ENCODE measurements around the gene ERO1B.

ERO1B gene

DNA sequence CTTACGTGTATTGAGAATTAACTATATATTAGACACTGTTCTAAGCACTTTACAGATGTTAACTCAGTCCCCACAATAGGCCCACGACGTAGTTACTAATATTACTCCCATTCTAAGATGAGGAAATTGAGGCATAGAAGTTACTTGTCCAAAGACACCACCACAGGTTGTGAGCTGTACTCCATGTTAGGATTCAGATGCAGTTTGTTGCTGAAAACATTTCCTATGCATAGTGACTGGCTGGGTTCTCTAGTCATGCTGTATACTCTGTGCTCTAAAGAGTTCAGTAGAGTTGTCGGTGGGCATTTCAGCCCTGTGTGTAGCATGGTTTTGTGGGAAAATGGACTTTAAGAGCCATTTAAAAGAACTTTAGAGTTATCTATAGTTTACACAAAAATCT lies 74.2 kb downstream of the ERO1B start:
- TF ChIP-seq TAF1 (IDR thresholded peaks at IDR 0.05; ENCODE audit: borderline replicate concordance, insufficient read depth, low read length): no peak
- no peak for TF ChIP-seq FOXP2 (optimal IDR thresholded peaks at IDR 0.05; ENCODE audit: borderline replicate concordance, extremely low read depth, extremely low read length, insufficient read depth)
- no peak for TF ChIP-seq POLR2AphosphoS5 (IDR thresholded peaks at IDR 0.05; ENCODE audit: low read depth, low read length)
- TF ChIP-seq SIN3A (IDR thresholded peaks at IDR 0.05; ENCODE audit: borderline replicate concordance, insufficient read depth, low read length): no peak
- TF ChIP-seq, protein P1, sequence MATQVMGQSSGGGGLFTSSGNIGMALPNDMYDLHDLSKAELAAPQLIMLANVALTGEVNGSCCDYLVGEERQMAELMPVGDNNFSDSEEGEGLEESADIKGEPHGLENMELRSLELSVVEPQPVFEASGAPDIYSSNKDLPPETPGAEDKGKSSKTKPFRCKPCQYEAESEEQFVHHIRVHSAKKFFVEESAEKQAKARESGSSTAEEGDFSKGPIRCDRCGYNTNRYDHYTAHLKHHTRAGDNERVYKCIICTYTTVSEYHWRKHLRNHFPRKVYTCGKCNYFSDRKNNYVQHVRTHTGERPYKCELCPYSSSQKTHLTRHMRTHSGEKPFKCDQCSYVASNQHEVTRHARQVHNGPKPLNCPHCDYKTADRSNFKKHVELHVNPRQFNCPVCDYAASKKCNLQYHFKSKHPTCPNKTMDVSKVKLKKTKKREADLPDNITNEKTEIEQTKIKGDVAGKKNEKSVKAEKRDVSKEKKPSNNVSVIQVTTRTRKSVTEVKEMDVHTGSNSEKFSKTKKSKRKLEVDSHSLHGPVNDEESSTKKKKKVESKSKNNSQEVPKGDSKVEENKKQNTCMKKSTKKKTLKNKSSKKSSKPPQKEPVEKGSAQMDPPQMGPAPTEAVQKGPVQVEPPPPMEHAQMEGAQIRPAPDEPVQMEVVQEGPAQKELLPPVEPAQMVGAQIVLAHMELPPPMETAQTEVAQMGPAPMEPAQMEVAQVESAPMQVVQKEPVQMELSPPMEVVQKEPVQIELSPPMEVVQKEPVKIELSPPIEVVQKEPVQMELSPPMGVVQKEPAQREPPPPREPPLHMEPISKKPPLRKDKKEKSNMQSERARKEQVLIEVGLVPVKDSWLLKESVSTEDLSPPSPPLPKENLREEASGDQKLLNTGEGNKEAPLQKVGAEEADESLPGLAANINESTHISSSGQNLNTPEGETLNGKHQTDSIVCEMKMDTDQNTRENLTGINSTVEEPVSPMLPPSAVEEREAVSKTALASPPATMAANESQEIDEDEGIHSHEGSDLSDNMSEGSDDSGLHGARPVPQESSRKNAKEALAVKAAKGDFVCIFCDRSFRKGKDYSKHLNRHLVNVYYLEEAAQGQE (IDR thresholded peaks at IDR 0.05; ENCODE audit: insufficient read depth in 1 of 2, low read depth in 2 of 2, low read length in 2 of 2): no peak

DNA sequence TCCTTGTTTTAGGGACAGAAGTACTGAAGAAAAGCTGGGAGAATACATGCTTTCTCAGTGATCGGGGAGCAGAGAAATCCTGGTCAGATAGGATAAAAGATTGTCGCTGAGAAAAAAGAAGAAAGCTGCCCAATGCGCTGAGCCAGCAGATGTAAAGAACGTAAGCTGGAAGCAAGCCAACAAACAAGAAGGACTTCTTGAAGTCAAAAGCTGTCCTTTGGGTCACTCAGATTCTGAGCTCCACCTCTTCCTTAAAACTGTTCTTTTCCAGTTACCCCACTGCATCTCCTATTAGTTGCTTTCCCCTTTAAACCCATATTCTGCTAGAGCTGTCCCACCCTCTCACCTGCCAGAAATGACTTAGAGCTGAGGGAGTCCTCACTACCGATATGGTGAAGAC lies 74.6 kb downstream of the ERO1B start:
- TF ChIP-seq TAF1 (IDR thresholded peaks at IDR 0.05; ENCODE audit: borderline replicate concordance, insufficient read depth, low read length) (no peak), FOXP2 (optimal IDR thresholded peaks at IDR 0.05; ENCODE audit: borderline replicate concordance, extremely low read depth, extremely low read length, insufficient read depth) (no peak), POLR2AphosphoS5 (IDR thresholded peaks at IDR 0.05; ENCODE audit: low read depth, low read length) (no peak), SIN3A (IDR thresholded peaks at IDR 0.05; ENCODE audit: borderline replicate concordance, insufficient read depth, low read length) (no peak)
- TF ChIP-seq, protein P1 (IDR thresholded peaks at IDR 0.05; ENCODE audit: insufficient read depth in 1 of 2, low read depth in 2 of 2, low read length in 2 of 2): no peak

DNA sequence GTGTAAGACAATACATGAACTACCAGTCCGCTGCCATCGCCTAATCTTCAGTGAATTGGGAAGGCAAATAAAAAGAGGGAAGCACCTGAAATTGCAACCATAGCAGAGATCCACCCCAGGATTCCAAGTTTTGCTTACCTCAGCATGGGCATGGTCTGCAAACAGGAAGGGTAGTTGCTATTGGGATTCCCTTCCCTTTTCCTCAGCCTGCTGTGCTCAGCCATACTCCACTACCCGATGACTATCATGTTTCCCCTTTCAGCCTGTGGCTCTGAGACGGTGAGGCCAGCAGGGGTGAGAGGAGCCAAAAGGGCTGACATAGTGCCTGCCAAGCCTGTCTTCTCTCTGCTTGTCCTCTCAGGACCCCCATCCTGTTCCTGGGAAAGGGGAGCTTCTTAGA lies 75.2 kb downstream of the ERO1B start:
- TF ChIP-seq SIN3A (IDR thresholded peaks at IDR 0.05; ENCODE audit: borderline replicate concordance, insufficient read depth, low read length): no peak
- no peak for TF ChIP-seq TAF1 (IDR thresholded peaks at IDR 0.05; ENCODE audit: borderline replicate concordance, insufficient read depth, low read length)
- TF ChIP-seq, protein P1 (IDR thresholded peaks at IDR 0.05; ENCODE audit: insufficient read depth in 1 of 2, low read depth in 2 of 2, low read length in 2 of 2): no peak
- no peak for TF ChIP-seq POLR2AphosphoS5 (IDR thresholded peaks at IDR 0.05; ENCODE audit: low read depth, low read length)
- no peak for TF ChIP-seq FOXP2 (optimal IDR thresholded peaks at IDR 0.05; ENCODE audit: borderline replicate concordance, extremely low read depth, extremely low read length, insufficient read depth)

DNA sequence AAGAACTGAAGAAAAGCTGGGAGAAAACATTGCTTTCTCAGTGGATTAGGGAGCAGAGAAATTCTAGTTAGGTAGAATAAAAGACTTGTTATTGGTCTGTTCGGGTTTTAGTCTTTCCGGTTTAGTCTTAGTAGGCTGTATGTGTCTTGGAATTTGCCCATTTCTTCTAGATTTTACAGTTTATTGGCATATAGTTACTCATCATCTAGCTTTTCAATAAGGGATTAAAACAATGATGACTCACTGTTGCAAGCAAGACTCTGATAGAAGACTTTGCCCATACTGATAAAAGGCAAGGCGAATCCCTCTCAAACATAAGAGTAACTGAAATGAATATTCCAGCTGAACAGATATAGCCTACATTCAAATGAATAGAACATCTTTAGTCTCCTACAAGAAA lies 77.1 kb downstream of the ERO1B start:
- TF ChIP-seq SIN3A (IDR thresholded peaks at IDR 0.05; ENCODE audit: borderline replicate concordance, insufficient read depth, low read length): no peak
- no peak for TF ChIP-seq POLR2AphosphoS5 (IDR thresholded peaks at IDR 0.05; ENCODE audit: low read depth, low read length)
- no peak for TF ChIP-seq TAF1 (IDR thresholded peaks at IDR 0.05; ENCODE audit: borderline replicate concordance, insufficient read depth, low read length)
- TF ChIP-seq, protein P1 (IDR thresholded peaks at IDR 0.05; ENCODE audit: insufficient read depth in 1 of 2, low read depth in 2 of 2, low read length in 2 of 2): no peak
- no peak for TF ChIP-seq FOXP2 (optimal IDR thresholded peaks at IDR 0.05; ENCODE audit: borderline replicate concordance, extremely low read depth, extremely low read length, insufficient read depth)

DNA sequence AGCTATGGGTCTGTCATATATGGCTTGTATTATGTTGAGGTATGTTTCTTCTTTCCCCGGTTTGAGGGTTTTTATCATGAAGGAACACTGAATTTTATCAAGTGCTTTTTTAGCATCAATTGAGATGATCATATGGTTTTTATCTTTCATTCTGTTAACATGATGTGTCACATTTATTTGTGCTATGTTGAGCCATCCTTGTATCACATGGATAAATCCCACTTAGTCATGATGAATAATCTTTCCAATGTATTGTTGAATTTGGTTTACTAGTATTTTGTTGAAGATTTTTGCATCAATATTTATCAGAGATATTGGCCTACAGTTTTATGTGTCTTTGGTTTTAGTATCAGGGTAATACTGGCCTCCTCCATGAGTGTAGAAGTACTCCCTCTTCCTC lies 77.7 kb downstream of the ERO1B start:
- TF ChIP-seq POLR2AphosphoS5 (IDR thresholded peaks at IDR 0.05; ENCODE audit: low read depth, low read length): no peak
- TF ChIP-seq, protein P1 (IDR thresholded peaks at IDR 0.05; ENCODE audit: insufficient read depth in 1 of 2, low read depth in 2 of 2, low read length in 2 of 2): no peak
- no peak for TF ChIP-seq TAF1 (IDR thresholded peaks at IDR 0.05; ENCODE audit: borderline replicate concordance, insufficient read depth, low read length)
- TF ChIP-seq FOXP2 (optimal IDR thresholded peaks at IDR 0.05; ENCODE audit: borderline replicate concordance, extremely low read depth, extremely low read length, insufficient read depth): no peak
- TF ChIP-seq SIN3A (IDR thresholded peaks at IDR 0.05; ENCODE audit: borderline replicate concordance, insufficient read depth, low read length): no peak

Data from PFSK-1 (cell line).